IMR-90 (cell line): Measurements from ENCODE around the gene KMT2A. TPM values are rescaled to one million over a fixed set of nuclear protein-coding genes. Genes with fewer than 3 reads are reported as not detected.
"Not testable (repeated sequence)": the region's sequence is repeated elsewhere in the genome, so short reads cannot be mapped to it uniquely, and the experiment has no call there.

Source experiments
- ATAC-seq: fragments of 200-7000 bp; cut with Tn5 transposase; 2 replicates; pipeline ENCODE4 v1.9.1; 2020; ENCODE audit warnings: low read depth, mild to moderate bottlenecking, moderate library complexity
- BruUV-seq: library from RNA; stranded (reverse); fragments of 400-500 nt; replicated peaks from 2 replicates; lab custom pipeline; 2021; lab: Mats Ljungman, UMichigan
- CTCF ChIA-PET: fragments of 300-600 bp; formaldehyde crosslinking; extraction: SDS; loops from one replicate; lab custom pipeline; 2021; ENCODE audit warnings: antibody characterized with exemption; lab: Yijun Ruan, JAX
- POLR2A ChIA-PET: fragments of 300-600 bp; sonication (Branson Sonifier 250); formaldehyde crosslinking; loops from one replicate; lab custom pipeline; 2022; ENCODE audit warnings: antibody characterized with exemption; ENCODE audit not compliant: unreplicated experiment; lab: Charles Lee
- DNase-seq: peaks from one replicate; pipeline ENCODE4 v3.0.0; 2013
- H2AFZ ChIP-seq: replicated peaks from 2 replicates; pipeline ENCODE3; 2013; ENCODE audit warnings: low read length, mild to moderate bottlenecking; ENCODE audit not compliant: poor library complexity
- H2AK5ac ChIP-seq: 2 replicates; pipeline ENCODE4 v1.6.1; 2013; ENCODE audit warnings: low read depth, low read length, inconsistent platforms
- H2AK9ac ChIP-seq: replicated peaks from 2 replicates; pipeline ENCODE3; 2013; ENCODE audit warnings: mild to moderate bottlenecking, low read depth, low read length, moderate library complexity; ENCODE audit not compliant: poor library complexity
- H2BK120ac ChIP-seq: 2 replicates; pipeline ENCODE4 v1.6.1; 2013; ENCODE audit warnings: low read depth, low read length, inconsistent platforms
- H2BK15ac ChIP-seq: 3 replicates; pipeline ENCODE4 v1.6.1; 2013; ENCODE audit warnings: low read depth, low read length, inconsistent platforms
- H2BK20ac ChIP-seq: 2 replicates; pipeline ENCODE4 v1.6.1; 2013; ENCODE audit warnings: low read depth, mild to moderate bottlenecking, inconsistent platforms, low read length, moderate library complexity
- H2BK5ac ChIP-seq: 2 replicates; pipeline ENCODE4 v1.6.1; 2013; ENCODE audit warnings: mild to moderate bottlenecking, low read depth, low read length, inconsistent platforms; ENCODE audit not compliant: poor library complexity, severe bottlenecking
- H3K14ac ChIP-seq: replicated peaks from 2 replicates; pipeline ENCODE4 v1.6.1; 2013; ENCODE audit warnings: low read depth, low read length, inconsistent platforms
- H3K18ac ChIP-seq: 2 replicates; pipeline ENCODE4 v1.6.1; 2013; ENCODE audit warnings: low read depth, low read length, control low read depth
- H3K23ac ChIP-seq: 2 replicates; pipeline ENCODE4 v1.6.1; 2013; ENCODE audit warnings: low read depth, low read length, inconsistent platforms
- H3K27ac ChIP-seq: 2 replicates; pipeline ENCODE4 v1.5.1; 2013; ENCODE audit warnings: mild to moderate bottlenecking, control low read depth, low read length; ENCODE audit not compliant: insufficient read depth
- H3K27me3 ChIP-seq: 2 replicates; pipeline ENCODE4 v1.6.1; 2013; ENCODE audit warnings: low read length; ENCODE audit not compliant: control insufficient read depth, insufficient read depth
- H3K36me3 ChIP-seq: 2 replicates; pipeline ENCODE4 v1.6.1; 2013; ENCODE audit warnings: low read length, mixed read lengths; ENCODE audit not compliant: control insufficient read depth, insufficient read depth
- H3K4ac ChIP-seq: 2 replicates; pipeline ENCODE4 v1.6.1; 2013; ENCODE audit warnings: low read depth, low read length, inconsistent platforms
- H3K4me1 ChIP-seq: 2 replicates; pipeline ENCODE4 v1.6.1; 2013; ENCODE audit warnings: low read length, mixed read lengths; ENCODE audit not compliant: control insufficient read depth, insufficient read depth
- H3K4me2 ChIP-seq: 2 replicates; pipeline ENCODE4 v1.6.1; 2013; ENCODE audit warnings: low read depth, mild to moderate bottlenecking, control low read depth, low read length, moderate library complexity
- H3K4me3 ChIP-seq: 2 replicates; pipeline ENCODE4 v1.5.1; 2013; ENCODE audit warnings: low read depth, mild to moderate bottlenecking, control low read depth, low read length, moderate library complexity; ENCODE audit not compliant: insufficient read depth
- H3K56ac ChIP-seq: 2 replicates; pipeline ENCODE4 v1.6.1; 2013; ENCODE audit warnings: low read length, inconsistent platforms; ENCODE audit not compliant: insufficient read depth; ENCODE audit errors: extremely low read depth
- H3K79me1 ChIP-seq, 2 experiments: 2 replicates each; pipeline ENCODE4 v1.6.1; 2013; ENCODE audit warnings: low read length in 2 of 2, inconsistent platforms in 1 of 2, low read depth in 1 of 2
- H3K9ac ChIP-seq: 2 replicates; pipeline ENCODE4 v1.6.1; 2013; ENCODE audit warnings: low read depth, low read length, control low read depth
- H3K9me1 ChIP-seq: 2 replicates; pipeline ENCODE4 v1.6.1; 2013; ENCODE audit warnings: low read length, inconsistent platforms; ENCODE audit not compliant: insufficient read depth
- H3K9me3 ChIP-seq: 2 replicates; pipeline ENCODE4 v1.6.1; 2013; ENCODE audit warnings: low read length; ENCODE audit not compliant: control insufficient read depth, insufficient read depth
- H4K20me1 ChIP-seq: 2 replicates; pipeline ENCODE4 v1.6.1; 2013; ENCODE audit warnings: low read length, inconsistent platforms; ENCODE audit not compliant: insufficient read depth
- H4K5ac ChIP-seq: 2 replicates; pipeline ENCODE4 v1.6.1; 2013; ENCODE audit warnings: mild to moderate bottlenecking, low read depth, low read length, control low read depth
- H4K8ac ChIP-seq, 2 experiments: 2 replicates each; pipeline ENCODE4 v1.6.1; 2013; ENCODE audit warnings: low read depth in 2 of 2, low read length in 2 of 2, control low read depth in 1 of 2, inconsistent platforms in 1 of 2
- H4K91ac ChIP-seq: 2 replicates; pipeline ENCODE4 v1.6.1; 2013; ENCODE audit warnings: low read depth, low read length, inconsistent platforms; ENCODE audit not compliant: insufficient read depth
- dilution Hi-C: fragments of 300-500 bp; cut with HindIII; formaldehyde crosslinking; loops from one replicate; pipeline ENCODE4 v1.14.3; 2018; ENCODE audit warnings: low sequenced_read_pairs; ENCODE audit not compliant: unreplicated experiment
- in situ Hi-C: fragments of 300-500 bp; cut with MboI; formaldehyde crosslinking; loops from 3 replicates; pipeline ENCODE4 v1.14.3; 2019; ENCODE audit warnings: low sequenced_read_pairs, inconsistent platforms, mixed read lengths
- intact Hi-C: fragments of 100-400 bp; cut with micrococcal nuclease; formaldehyde crosslinking; loops from 2 replicates; pipeline ENCODE4 v1.10.0; 2022
- polyA plus RNA-seq, 3 experiments: library from polyadenylated mRNA; depleted of rRNA; stranded (reverse); fragments of >200 nt; gene quantifications; 2 replicates each; pipeline ENCODE4 v1.2.3, GENCODE V29; 2012; ENCODE audit warnings: low replicate concordance in 1 of 3
- total RNA-seq: library from RNA; depleted of rRNA; stranded (reverse); fragments of >200 nt; gene quantifications from 2 replicates; pipeline ENCODE4 v1.2.3, GENCODE V29; 2012

KMT2A gene
- total and polyA plus RNA-seq, 2 of the 4 experiments (the other 2 are of a cell fraction), result 18.2 to 21.1 TPM

DNA sequence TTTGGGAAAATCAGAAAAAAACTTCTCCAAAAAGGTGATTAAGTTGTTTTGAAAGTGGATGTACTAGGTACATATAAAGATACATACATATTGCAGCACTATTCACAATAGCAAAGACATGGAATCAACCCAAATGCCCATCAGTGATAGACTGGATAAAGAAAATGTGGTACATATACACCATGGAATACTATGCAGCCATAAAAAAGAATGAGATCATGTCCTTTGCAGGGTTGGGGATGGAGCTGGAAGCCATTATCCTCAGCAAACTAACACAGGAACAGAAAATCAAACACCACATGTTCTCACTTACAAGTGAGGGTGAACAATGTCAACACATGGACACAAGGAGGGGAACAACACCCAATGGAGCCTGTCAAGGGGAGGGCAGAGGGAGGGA is 19.4 kb upstream of the KMT2A start:
- H2BK15ac ChIP-seq, H4K20me1 ChIP-seq, H3K79me1 ChIP-seq, H4K8ac ChIP-seq, ATAC-seq, H2AK9ac ChIP-seq, H3K4me2 ChIP-seq, H2AK5ac ChIP-seq, in situ Hi-C loops, H3K9me1 ChIP-seq, H3K36me3 ChIP-seq, H3K14ac ChIP-seq, DNase-seq, POLR2A ChIA-PET, H3K9ac ChIP-seq, H3K56ac ChIP-seq, CTCF ChIA-PET, H3K18ac ChIP-seq, H3K27ac ChIP-seq, H2BK5ac ChIP-seq, H3K4me1 ChIP-seq, intact Hi-C loops, H2BK20ac ChIP-seq, H3K4ac ChIP-seq, H4K5ac ChIP-seq, H3K4me3 ChIP-seq, H3K9me3 ChIP-seq, H3K27me3 ChIP-seq, H4K91ac ChIP-seq, H2BK120ac ChIP-seq, H2AFZ ChIP-seq, dilution Hi-C loops, BruUV-seq, H3K23ac ChIP-seq: not testable (repeated sequence)
